Activated naive CD4-positive, alpha-beta T cell treated with anti-CD3 and anti-CD28 coated beads, Interleukin-2, amount 50 U/mL, for 72 hours (primary cell): ENCODE results near the gene TAF11L7. TPM values are rescaled to one million over a fixed set of nuclear protein-coding genes. Genes with fewer than 3 reads are reported as not detected.
"Not testable (repeated sequence)": the region's sequence is repeated elsewhere in the genome, so short reads cannot be mapped to it uniquely, and the experiment has no call there.

Experiments used
- ATAC-seq, 2 donors: fragments of 150-1000 bp; cut with Tn5 transposase; 2 replicates each; pipeline ENCODE4 v1.10.0; 2021; ENCODE audit warnings: mild to moderate bottlenecking in 2 of 2, moderate library complexity in 2 of 2
- DNase-seq, 2 donors: peaks; one replicate each; pipeline ENCODE4 v3.0.0; 2021 to 2022; ENCODE audit warnings: low spot score in 2 of 2
- H3K27ac Mint-ChIP-seq, 2 donors: one replicate each; pipeline ENCODE4 v1.8.0; 2022; ENCODE audit warnings: mild to moderate bottlenecking in 2 of 2, mixed read lengths in 2 of 2
- H3K36me3 Mint-ChIP-seq, 2 donors: one replicate each; pipeline ENCODE4 v1.8.0; 2022; ENCODE audit warnings: mixed read lengths in 2 of 2
- H3K9me3 Mint-ChIP-seq, 2 donors: one replicate each; pipeline ENCODE4 v1.8.0; 2022; ENCODE audit warnings: mixed read lengths in 2 of 2
- total RNA-seq, 2 donors: library from RNA; stranded (reverse); gene quantifications; one replicate each; pipeline ENCODE4 v1.2.3, GENCODE V29; 2022

Gene TAF11L7
- not detected for total RNA-seq

DNA sequence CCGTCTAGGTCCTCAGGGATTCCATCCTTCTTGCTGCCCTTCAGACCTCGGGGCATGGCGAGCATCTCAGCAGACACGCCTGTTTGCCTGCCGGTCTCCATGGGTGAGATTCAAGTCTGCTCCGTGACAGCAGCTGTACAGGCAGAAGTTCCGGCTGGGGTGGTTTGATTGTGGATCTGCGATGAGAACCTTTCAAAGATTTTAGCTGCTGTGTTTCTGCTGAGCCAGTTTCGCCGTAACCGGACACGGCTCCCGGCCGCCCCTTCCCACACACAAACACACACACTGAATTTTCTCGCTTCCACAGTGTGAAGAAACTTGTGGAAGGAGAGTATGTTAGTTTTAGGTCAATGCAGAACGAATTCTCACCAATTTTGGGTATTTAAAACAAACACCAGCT, at the start of gene TAF11L7:
TSS of gene TAF11L7 (minus strand) at position 101 of the 400 bp plus-strand sequence.
- not testable (repeated sequence) for H3K36me3 Mint-ChIP-seq, ATAC-seq, H3K9me3 Mint-ChIP-seq, H3K27ac Mint-ChIP-seq, DNase-seq

DNA sequence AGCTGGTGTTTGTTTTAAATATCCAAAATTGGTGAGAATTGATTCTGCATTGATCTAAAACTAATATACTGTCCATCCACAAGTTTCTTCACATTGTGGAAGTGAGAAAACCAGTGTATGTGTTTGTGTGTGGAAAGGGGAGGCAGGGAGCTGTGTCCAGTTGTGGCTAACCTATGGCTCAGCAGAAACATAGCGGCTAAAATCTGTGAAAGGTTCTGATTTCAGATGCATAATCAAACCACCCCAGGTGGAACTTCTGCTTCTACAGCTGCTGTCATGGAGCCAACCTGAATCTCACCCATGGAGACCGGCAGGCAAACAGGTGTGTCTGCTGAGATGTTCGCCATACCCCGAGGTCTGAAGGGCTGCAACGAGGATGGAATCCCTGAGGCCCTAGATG, 48.6 kb upstream of the TAF11L7 start, which contains the start of gene TAF11L14:
TSS of gene TAF11L14 (plus strand) at position 301 of the 400 bp plus-strand sequence.
- ATAC-seq (no peak), DNase-seq (no peak)
- Mint-ChIP-seq H3K36me3 (no peaks in the 10 kb centered on the region), H3K9me3 (peaks cover 5 to 6% of the 10 kb centered on the region in 2 donors), H3K27ac (no peak within 1 kb of the TSS)

DNA sequence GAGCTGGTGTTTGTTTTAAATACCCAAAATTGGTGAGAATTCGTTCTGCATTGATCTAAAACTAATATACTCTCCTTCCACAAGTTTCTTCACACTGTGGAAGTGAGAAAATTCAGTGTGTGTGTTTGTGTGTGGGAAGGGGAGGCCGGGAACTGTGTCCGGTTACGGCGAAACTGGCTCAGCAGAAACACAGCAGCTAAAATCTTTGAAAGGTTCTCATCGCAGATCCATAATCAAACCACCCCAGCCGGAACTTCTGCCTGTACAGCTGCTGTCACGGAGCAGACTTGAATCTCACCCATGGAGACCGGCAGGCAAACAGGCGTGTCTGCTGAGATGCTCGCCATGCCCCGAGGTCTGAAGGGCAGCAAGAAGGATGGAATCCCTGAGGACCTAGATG, 46.2 kb upstream of the TAF11L7 start, which contains the start of gene TAF11L13:
TSS of gene TAF11L13 (plus strand) at position 301 of the 400 bp plus-strand sequence.
- DNase-seq, H3K27ac Mint-ChIP-seq, H3K36me3 Mint-ChIP-seq, ATAC-seq, H3K9me3 Mint-ChIP-seq: not testable (repeated sequence)

DNA sequence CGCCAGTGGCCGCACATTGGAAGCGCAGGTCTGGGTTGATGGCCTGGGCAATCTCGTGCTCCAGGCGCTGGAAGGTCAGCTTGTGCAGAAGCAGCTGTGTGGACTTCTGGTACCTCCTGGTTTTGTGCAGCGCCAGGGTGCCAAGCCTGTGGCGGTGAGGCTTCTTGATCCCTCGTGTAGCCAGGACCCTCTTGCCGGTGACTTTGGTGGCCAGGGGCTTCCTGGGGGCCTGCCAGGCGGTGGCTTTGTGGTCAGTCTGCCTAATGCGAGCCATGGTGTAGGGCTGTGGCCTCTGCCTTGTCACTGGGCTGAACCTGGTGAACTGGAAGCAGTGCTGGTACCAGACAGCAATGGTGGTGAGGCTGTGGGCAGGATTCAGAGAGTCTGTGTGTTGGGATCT, 40.1 kb upstream of the TAF11L7 start:
- Mint-ChIP-seq H3K36me3 (no peaks in the 10 kb centered on the region), H3K27ac (no peak overlapping the region), H3K9me3 (peaks cover 0 to 7% of the 10 kb centered on the region in 2 donors)
- ATAC-seq: no peak
- DNase-seq: no peak

DNA sequence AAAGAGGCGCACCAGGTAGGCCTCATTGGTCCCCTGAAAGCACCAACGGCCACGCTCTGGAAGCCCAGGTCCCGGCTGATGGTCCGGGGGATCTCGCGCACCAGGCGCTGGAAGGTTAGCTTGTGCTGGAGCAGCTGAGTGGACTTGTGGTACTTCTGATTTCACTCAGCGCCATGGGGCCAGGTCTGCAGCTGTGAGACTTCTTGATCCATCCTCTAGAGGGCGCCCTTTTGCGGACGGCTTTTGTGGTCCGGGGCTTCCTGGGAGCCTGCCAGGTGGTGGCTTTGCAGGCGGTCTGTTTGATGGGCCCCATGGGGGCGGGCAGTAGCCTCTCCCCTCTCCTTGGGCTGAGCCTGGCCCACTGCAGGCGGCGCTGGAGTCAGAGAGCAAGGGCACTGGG, 35.1 kb upstream of the TAF11L7 start:
- no peaks in the 10 kb centered on the region for H3K36me3 Mint-ChIP-seq
- H3K27ac Mint-ChIP-seq: no peak overlapping the region
- no peak for DNase-seq
- peaks cover 8 to 15% of the 10 kb centered on the region in 2 donors for H3K9me3 Mint-ChIP-seq
- ATAC-seq: no peak

DNA sequence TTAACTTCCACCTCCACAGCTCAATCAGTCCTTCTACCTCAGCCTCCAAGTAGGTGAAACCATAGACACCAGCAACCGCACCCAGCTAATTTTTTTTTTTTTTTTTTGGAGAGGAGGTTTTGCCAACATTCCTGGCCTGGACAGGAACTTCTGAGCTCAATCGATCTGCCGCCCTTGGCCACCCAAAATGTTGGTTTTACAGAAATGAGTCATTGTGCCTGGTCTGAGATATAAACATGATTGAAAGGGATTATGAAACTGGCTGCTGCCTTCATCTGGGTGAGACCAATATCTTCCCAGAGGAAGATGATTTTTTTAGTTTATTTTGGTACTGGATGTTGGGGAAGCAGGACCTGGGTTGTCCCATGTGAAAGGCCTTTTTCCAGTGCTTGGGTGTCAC, 33.8 kb upstream of the TAF11L7 start:
- ATAC-seq: no peak
- DNase-seq: no peak
- Mint-ChIP-seq H3K9me3 (peaks cover 8 to 22% of the 10 kb centered on the region in 2 donors), H3K27ac (no peak overlapping the region), H3K36me3 (no peaks in the 10 kb centered on the region)

DNA sequence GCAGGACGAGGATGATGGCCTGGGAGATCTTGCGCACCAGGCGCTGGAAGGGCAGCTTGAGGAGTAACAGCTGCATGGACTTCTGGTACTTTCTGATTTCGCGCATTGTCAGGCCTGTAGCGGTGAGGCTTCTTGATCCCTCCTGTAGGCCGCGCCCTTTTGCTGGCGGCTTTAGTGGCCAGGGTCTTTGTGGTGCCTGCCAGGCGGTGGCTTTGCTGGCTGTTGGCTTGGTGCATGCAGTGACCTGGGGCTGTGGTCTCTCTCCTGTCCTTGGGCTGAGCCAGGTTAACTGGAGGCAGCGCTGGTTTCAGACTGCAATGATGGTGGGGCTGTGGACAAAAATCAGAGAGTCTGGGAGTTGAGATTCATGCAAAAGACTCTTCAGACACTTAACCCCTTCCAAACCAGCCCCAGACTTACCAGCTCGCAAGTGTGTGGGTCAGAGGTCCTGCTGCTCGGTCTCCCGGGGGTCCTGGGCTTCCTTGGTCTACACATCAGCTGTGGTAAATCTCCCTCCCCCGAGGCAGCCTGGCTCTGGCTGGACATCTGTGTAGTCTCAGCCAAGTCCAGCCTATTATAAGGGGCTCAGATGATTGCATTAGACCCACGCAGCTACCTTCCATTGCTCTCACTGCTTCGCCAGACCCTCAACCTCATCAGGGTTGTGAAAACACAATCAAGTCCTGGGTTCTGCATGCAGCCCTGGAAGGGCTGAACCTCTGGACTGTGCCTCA, 29.5 kb upstream of the TAF11L7 start:
- no peak overlapping the region for H3K27ac Mint-ChIP-seq

DNA sequence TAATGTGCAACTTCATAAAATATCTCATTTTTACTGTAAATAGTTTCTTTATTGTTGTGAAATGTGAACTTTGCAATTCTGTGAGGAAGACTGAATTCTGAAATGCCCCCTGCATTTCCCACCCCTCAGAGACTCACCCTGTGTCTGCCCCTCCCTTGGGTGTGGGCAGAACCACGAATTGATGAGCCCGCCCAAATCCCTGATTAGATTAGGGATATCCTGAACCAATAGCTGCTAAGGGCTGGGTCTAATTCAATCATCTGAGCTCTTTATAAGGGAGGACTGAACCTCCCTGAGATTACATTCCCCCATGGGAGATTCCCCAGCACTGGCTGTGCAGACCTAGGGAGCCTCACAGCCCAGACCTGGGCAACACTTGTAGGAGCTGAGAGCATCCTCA, 24.5 kb upstream of the TAF11L7 start, which contains the start of gene TAF11L12:
TSS of gene TAF11L12 (plus strand) at position 301 of the 400 bp plus-strand sequence.
- ATAC-seq, H3K27ac Mint-ChIP-seq, H3K36me3 Mint-ChIP-seq, DNase-seq: not testable (repeated sequence)
- H3K9me3 Mint-ChIP-seq: peaks cover 4 to 25% of the 10 kb centered on the region in 2 donors

More for the DNA sequence above, 29.5 kb upstream of the TAF11L7 start:
- ATAC-seq: no peak
- no peaks in the 10 kb centered on the region for H3K36me3 Mint-ChIP-seq
- no peak for DNase-seq
- H3K9me3 Mint-ChIP-seq: peaks cover 8 to 28% of the 10 kb centered on the region in 2 donors

DNA sequence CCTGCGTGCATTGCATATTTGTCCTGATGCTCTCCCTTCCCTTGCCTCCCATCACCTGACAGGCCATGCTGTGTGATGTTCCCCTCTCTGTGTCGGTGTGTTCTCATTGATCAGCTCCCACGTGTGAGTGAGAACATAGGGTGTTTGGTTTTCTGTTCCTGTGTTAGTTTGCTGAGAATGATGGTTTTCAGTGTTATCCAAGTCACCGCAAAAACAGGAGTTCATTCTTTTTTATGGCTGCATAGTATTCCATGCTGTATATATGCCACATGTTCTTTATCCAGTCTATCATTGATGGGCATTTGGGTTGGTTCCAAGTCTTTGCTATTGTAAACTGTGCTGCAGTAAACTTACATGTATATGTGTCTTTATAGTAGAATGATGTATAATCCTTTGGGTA, 21.9 kb upstream of the TAF11L7 start:
- peaks cover 9 to 13% of the 10 kb centered on the region in 2 donors for H3K9me3 Mint-ChIP-seq
- DNase-seq, H3K27ac Mint-ChIP-seq, H3K36me3 Mint-ChIP-seq, ATAC-seq: not testable (repeated sequence)

DNA sequence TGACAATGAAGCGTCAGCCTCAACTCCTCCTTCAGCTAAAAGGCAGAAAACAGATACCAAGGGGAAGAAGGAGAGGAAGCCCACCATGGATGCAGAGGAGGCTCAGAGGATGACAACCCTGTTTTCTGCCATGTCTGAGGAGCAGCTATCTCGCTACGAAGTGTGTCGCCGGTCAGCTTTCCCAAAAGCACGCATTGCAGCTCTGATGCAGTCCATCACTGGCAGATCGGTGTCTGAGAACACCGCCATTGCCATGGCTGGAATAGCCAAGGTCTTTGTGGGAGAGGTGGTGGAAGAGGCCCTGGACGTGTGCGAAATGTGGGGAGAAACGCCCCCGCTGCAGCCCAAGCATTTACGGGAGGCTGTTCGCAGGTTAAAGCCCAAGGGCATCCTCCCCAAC, 19.4 kb upstream of the TAF11L7 start:
- peaks cover 8 to 12% of the 10 kb centered on the region in 2 donors for H3K9me3 Mint-ChIP-seq
- H3K27ac Mint-ChIP-seq: no peak overlapping the region

DNA sequence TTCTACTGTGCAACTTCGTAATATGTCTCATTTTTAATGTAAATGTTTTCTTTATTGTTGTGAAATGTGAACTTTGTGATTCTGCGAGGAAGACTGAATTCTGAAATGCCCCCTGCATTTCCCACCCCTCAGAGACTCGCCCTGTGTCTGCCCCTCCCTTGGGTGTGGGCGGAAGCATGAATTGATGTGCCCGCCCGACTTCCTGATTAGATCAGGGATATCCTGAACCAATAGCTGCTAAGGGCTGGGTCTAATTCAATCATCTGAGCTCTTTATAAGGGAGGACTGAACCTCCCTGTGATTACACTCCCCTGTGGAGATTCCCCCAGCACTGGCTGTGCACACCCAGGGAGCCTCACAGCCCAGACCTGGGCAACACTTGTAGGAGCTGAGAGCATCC, 18.3 kb upstream of the TAF11L7 start, which contains the start of gene TAF11L11:
TSS of gene TAF11L11 (plus strand) at position 304 of the 400 bp plus-strand sequence.
- H3K36me3 Mint-ChIP-seq, H3K27ac Mint-ChIP-seq, ATAC-seq, DNase-seq: not testable (repeated sequence)
- peaks cover 8 to 15% of the 10 kb centered on the region in 2 donors for H3K9me3 Mint-ChIP-seq

More for the DNA sequence above, 19.4 kb upstream of the TAF11L7 start:
- DNase-seq (no peak), ATAC-seq (no peak)
- H3K36me3 Mint-ChIP-seq: no peaks in the 10 kb centered on the region

DNA sequence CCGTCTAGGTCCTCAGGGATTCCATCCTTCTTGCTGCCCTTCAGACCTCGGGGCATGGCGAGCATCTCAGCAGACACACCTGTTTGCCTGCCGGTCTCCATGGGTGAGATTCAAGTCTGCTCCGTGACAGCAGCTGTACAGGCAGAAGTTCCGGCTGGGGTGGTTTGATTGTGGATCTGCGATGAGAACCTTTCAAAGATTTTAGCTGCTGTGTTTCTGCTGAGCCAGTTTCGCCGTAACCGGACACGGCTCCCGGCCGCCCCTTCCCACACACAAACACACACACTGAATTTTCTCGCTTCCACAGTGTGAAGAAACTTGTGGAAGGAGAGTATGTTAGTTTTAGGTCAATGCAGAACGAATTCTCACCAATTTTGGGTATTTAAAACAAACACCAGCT, 12.2 kb upstream of the TAF11L7 start, which contains the start of gene TAF11L10:
TSS of gene TAF11L10 (minus strand) at position 101 of the 400 bp plus-strand sequence.
- ATAC-seq, H3K36me3 Mint-ChIP-seq, DNase-seq, H3K9me3 Mint-ChIP-seq, H3K27ac Mint-ChIP-seq: not testable (repeated sequence)

DNA sequence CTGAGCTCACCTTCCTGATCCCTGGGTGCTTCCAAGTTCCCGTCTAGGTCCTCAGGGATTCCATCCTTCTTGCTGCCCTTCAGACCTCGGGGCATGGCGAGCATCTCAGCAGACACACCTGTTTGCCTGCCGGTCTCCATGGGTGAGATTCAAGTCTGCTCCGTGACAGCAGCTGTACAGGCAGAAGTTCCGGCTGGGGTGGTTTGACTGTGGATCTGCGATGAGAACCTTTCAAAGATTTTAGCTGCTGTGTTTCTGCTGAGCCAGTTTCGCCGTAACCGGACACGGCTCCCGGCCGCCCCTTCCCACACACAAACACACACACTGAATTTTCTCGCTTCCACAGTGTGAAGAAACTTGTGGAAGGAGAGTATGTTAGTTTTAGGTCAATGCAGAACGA, 8.7 kb upstream of the TAF11L7 start, which contains the start of gene TAF11L9:
TSS of gene TAF11L9 (minus strand) at position 140 of the 400 bp plus-strand sequence.
- not testable (repeated sequence) for H3K36me3 Mint-ChIP-seq, H3K9me3 Mint-ChIP-seq, H3K27ac Mint-ChIP-seq, ATAC-seq, DNase-seq

DNA sequence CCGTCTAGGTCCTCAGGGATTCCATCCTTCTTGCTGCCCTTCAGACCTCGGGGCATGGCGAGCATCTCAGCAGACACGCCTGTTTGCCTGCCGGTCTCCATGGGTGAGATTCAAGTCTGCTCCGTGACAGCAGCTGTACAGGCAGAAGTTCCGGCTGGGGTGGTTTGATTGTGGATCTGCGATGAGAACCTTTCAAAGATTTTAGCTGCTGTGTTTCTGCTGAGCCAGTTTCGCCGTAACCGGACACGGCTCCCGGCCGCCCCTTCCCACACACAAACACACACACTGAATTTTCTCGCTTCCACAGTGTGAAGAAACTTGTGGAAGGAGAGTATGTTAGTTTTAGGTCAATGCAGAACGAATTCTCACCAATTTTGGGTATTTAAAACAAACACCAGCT, 5.3 kb upstream of the TAF11L7 start, which contains the start of gene TAF11L8:
TSS of gene TAF11L8 (minus strand) at position 101 of the 400 bp plus-strand sequence.
- not testable (repeated sequence) for DNase-seq, ATAC-seq, H3K27ac Mint-ChIP-seq

More for the DNA sequence above, 5.3 kb upstream of the TAF11L7 start, which contains the start of gene TAF11L8:
- not testable (repeated sequence) for H3K36me3 Mint-ChIP-seq, H3K9me3 Mint-ChIP-seq
